Testis (tissue), 3 donors: ENCODE results near the gene CADM1. TPM values are rescaled to one million over a fixed set of nuclear protein-coding genes. Genes with fewer than 3 reads are reported as not detected.

ENCODE experiments used
- DNase-seq: peaks from one replicate; pipeline ENCODE4 v3.0.0-alpha.2; 2019
- H3K27ac ChIP-seq, 2 donors: fragments of 200-600 bp; sonication (generic); one replicate each; pipeline ENCODE4 v1.5.1; 2019
- H3K27me3 ChIP-seq: fragments of 200-600 bp; sonication (generic); one replicate; pipeline ENCODE4 v1.5.1; 2019
- H3K36me3 ChIP-seq: fragments of 200-600 bp; sonication (generic); one replicate; pipeline ENCODE4 v1.5.1; 2017; ENCODE audit warnings: low read depth; ENCODE audit errors: missing control alignments
- H3K4me1 ChIP-seq: fragments of 200-600 bp; sonication (generic); one replicate; pipeline ENCODE4 v1.5.1; 2019
- H3K4me3 ChIP-seq, 2 donors: fragments of 200-600 bp; sonication (generic); one replicate each; pipeline ENCODE4 v1.5.1; 2017 to 2019
- H3K9me3 ChIP-seq: fragments of 200-600 bp; sonication (generic); one replicate; pipeline ENCODE4 v1.5.1; 2017
- CTCF ChIP-seq, 3 experiments: fragments of 450-650 bp in 2 of 3; fragments of 200-600 bp in 1 of 3; sonication (generic) in 1 of 3; IDR thresholded peaks; one replicate each; pipeline ENCODE4 v1.5.1; 2016 to 2019; ENCODE audit warnings: antibody characterized with exemption in 3 of 3, mild to moderate bottlenecking in 2 of 3, moderate library complexity in 1 of 3
- POLR2A ChIP-seq: fragments of 450-650 bp; IDR thresholded peaks from one replicate; pipeline ENCODE4 v1.6.1; 2017; ENCODE audit warnings: antibody characterized with exemption, mild to moderate bottlenecking, moderate library complexity
- WGBS, 2 donors: methylation state at CpG; one replicate each; pipeline ENCODE4 v1.1.5; 2018; 5-methylcytosine and 5-hydroxymethylcytosine counted together
- intact Hi-C: fragments of 100-400 bp; cut with DNase I; formaldehyde crosslinking; loops from one replicate; pipeline ENCODE4 v1.15.1; 2023; ENCODE audit warnings: low total_unique reads
- polyA plus RNA-seq: library from polyadenylated mRNA; stranded (reverse); fragments of 350-450 nt; fragmentation: Illumina TruSeq; extraction: RNeasy Lipid Tissue Mini Kit (QIAGEN cat#74804); gene quantifications from one replicate; pipeline ENCODE4 v1.2.3, GENCODE V29; 2014; ENCODE audit warnings: low read depth, low replicate concordance; ENCODE audit not compliant: insufficient read depth
- total RNA-seq, 2 donors: library from RNA; depleted of rRNA; stranded (reverse); fragments of >200 nt; gene quantifications; one replicate each; pipeline ENCODE4 v1.2.3, GENCODE V29; 2016

Gene CADM1
- total and polyA plus RNA-seq, 3 donors from 2014 or later = 135 to 230 (median 216) TPM

- Histone ChIP-seq H3K27me3 (no peaks in the 10 kb centered on the region), H3K27ac (no peak overlapping the region), H3K36me3 (no peaks in the 10 kb centered on the region), H3K4me3 (no peak overlapping the region), H3K9me3 (no peaks in the 10 kb centered on the region), H3K4me1 (peaks cover 4% of the 10 kb centered on the region)
- 82 to 86% methylated on average over 3 of the region's 3 CpGs for WGBS, 2 donors
- TF ChIP-seq POLR2A (no peak), CTCF (IDR thresholded peaks at IDR 0.05) (no peak)
- intact Hi-C loops = no loop called here
- DNase-seq = no peak
Measured at GRCh38 chr11:115314330-115314920, 189.8 kb downstream of the CADM1 start.

GRCh38 chr11:115313224-115313838 is 190.9 kb downstream of the CADM1 start:
- Histone ChIP-seq H3K36me3 (no peaks in the 10 kb centered on the region), H3K27ac (no peak overlapping the region), H3K4me3 (no peak overlapping the region), H3K27me3 (no peaks in the 10 kb centered on the region), H3K4me1 (peaks cover 4% of the 10 kb centered on the region), H3K9me3 (no peaks in the 10 kb centered on the region)
- WGBS, 2 donors = 90 to 96% methylated on average over 2 of the region's 2 CpGs
- TF ChIP-seq CTCF (IDR thresholded peaks at IDR 0.05) (no peak), POLR2A (no peak)
- intact Hi-C loops = no loop called here
- DNase-seq = no peak

GRCh38 chr11:115311949-115312348 is 192.3 kb downstream of the CADM1 start:
- TF ChIP-seq CTCF (IDR thresholded peaks at IDR 0.05) (no peak), POLR2A (no peak)
- no peak overlapping the region for H3K4me3 ChIP-seq
- intact Hi-C loops = no loop called here
- no peaks in the 10 kb centered on the region for H3K36me3 ChIP-seq
- no peaks in the 10 kb centered on the region for H3K27me3 ChIP-seq
- peaks cover 4% of the 10 kb centered on the region for H3K4me1 ChIP-seq
- no peaks in the 10 kb centered on the region for H3K9me3 ChIP-seq
- no peak overlapping the region for H3K27ac ChIP-seq
- 90 to 94% methylated on average over 3 of the region's 3 CpGs for WGBS, 2 donors
- DNase-seq = no peak

- TF ChIP-seq POLR2A = no peak
- TF ChIP-seq CTCF (IDR thresholded peaks at IDR 0.05) = no peak
- no peak for DNase-seq
- no peak overlapping the region for H3K27ac ChIP-seq
- H3K9me3 ChIP-seq = no peaks in the 10 kb centered on the region
- H3K36me3 ChIP-seq = no peaks in the 10 kb centered on the region
- no peaks in the 10 kb centered on the region for H3K4me1 ChIP-seq
- no peaks in the 10 kb centered on the region for H3K27me3 ChIP-seq
- 87 to 100% methylated on average over 1 of the region's 1 CpG for WGBS, 2 donors
- intact Hi-C loops = no loop called here
- no peak overlapping the region for H3K4me3 ChIP-seq
Measured at GRCh38 chr11:115306689-115307088, 197.5 kb downstream of the CADM1 start.
